SH-SY5Y (cell line): Measurements from ENCODE around the gene EIF4G1.

Experiments used
- GATA2 ChIP-seq: IDR thresholded peaks from 2 replicates; pipeline ENCODE4 v1.6.1; 2011; ENCODE audit warnings: mild to moderate bottlenecking, low read depth, low read length
- GATA3 ChIP-seq: IDR thresholded peaks from 2 replicates; pipeline ENCODE4 v1.6.1; 2011; ENCODE audit warnings: low read depth, mild to moderate bottlenecking, low read length, moderate library complexity

DNA sequence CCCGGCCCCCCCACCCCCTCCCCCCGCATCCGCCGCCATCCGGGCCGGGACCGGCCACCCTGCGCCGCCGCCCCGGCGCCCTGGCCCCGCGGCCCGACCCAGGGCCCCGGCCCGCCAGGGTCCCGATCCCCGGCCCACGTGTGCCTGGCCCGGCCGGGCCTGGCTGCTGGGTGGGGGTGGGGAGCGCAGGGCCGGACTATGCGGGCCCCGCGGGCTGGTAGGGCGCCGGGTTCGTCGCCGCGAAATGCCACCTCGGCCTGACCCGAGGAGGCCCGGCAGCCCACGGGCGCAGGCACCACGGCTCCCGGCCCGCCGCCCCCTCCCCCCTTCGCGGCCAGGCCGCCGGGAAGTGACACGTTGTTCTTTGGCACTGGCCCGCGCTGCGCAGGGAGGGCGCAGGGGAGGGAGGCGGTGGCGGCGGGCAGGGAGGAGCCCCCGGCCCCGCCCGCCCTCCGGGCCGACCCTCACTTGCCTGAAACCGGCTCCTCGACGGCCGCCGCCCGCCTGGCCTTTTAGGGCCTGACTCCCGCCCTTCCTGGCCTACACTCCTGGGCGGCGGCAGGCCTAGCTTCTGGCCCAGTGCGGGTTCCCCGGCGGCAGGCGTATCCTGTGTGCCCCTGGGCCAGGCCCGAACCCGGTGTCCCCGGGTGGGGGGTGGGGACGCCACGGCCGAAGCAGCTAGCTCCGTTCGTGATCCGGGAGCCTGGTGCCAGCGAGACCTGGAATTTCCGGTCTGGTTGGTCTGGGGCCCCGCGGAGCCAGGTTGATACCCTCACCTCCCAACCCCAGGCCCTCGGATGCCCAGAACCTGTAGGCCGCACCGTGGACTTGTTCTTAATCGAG, 515 bp downstream of the EIF4G1 start:
- TF ChIP-seq GATA2, result no peak
- TF ChIP-seq GATA3, result no peak
